ENCODE results near the gene TNXB. TPM values are rescaled to one million over a fixed set of nuclear protein-coding genes. Genes with fewer than 3 reads are reported as not detected.
"Not testable (repeated sequence)": the region's sequence is repeated elsewhere in the genome, so short reads cannot be mapped to it uniquely, and the experiment has no call there.

The TNXB gene
- total RNA-seq, 5 donors from 2014 or later (not counting 1 experiment from before 2014, with no cell fraction given) = 8.0 to 20.9 (median 15.4) TPM

GRCh38 chr6:31996385-31996784 is 112.8 kb downstream of the TNXB start:
- H3K4me3 Mint-ChIP-seq; DNase-seq; H3K36me3 Mint-ChIP-seq; H3K27ac ChIP-seq (ENCODE audit: low read length); POLR2A ChIA-PET; H3K9me3 Mint-ChIP-seq; H3K27me3 Mint-ChIP-seq; H3K4me1 ChIP-seq (ENCODE audit: control insufficient read depth in 1 of 2, extremely low read depth in 1 of 2, insufficient read depth in 2 of 2, low read length in 2 of 2); ATAC-seq (replicated peaks in 1 of 4); H3K36me3 ChIP-seq (ENCODE audit: control insufficient read depth in 2 of 2, extremely low read depth in 1 of 2, insufficient read depth in 1 of 2, low read length in 1 of 2); H3K27me3 ChIP-seq (replicated peaks in 1 of 2; ENCODE audit: control insufficient read depth in 2 of 2, extremely low read depth in 1 of 2, insufficient read depth in 2 of 2, low read length in 1 of 2); H3K27ac Mint-ChIP-seq; H3K4me1 Mint-ChIP-seq; H3K4me3 ChIP-seq (ENCODE audit: control insufficient read depth in 1 of 2, extremely low read depth in 1 of 2, low read length in 1 of 2); H3K9me3 ChIP-seq; CTCF ChIA-PET: not testable (repeated sequence)
- 70% methylated on average over 2 of the region's 6 CpGs for WGBS (ENCODE audit: insufficient coverage)

GRCh38 chr6:31994421-31994820 is 114.7 kb downstream of the TNXB start:
- H3K27me3 Mint-ChIP-seq; H3K9me3 ChIP-seq; H3K4me3 ChIP-seq (ENCODE audit: control insufficient read depth in 1 of 2, extremely low read depth in 1 of 2, low read length in 1 of 2); H3K4me1 ChIP-seq (ENCODE audit: control insufficient read depth in 1 of 2, extremely low read depth in 1 of 2, insufficient read depth in 2 of 2, low read length in 2 of 2); DNase-seq; POLR2A ChIA-PET; H3K27ac ChIP-seq (ENCODE audit: low read length); H3K27me3 ChIP-seq (replicated peaks in 1 of 2; ENCODE audit: control insufficient read depth in 2 of 2, extremely low read depth in 1 of 2, insufficient read depth in 2 of 2, low read length in 1 of 2); H3K4me1 Mint-ChIP-seq; H3K36me3 Mint-ChIP-seq; H3K36me3 ChIP-seq (ENCODE audit: control insufficient read depth in 2 of 2, extremely low read depth in 1 of 2, insufficient read depth in 1 of 2, low read length in 1 of 2); H3K9me3 Mint-ChIP-seq; CTCF ChIA-PET; H3K4me3 Mint-ChIP-seq; H3K27ac Mint-ChIP-seq; ATAC-seq (replicated peaks in 1 of 4): not testable (repeated sequence)
- no CpG with 5 or more reads among the region's 14 CpGs for WGBS (ENCODE audit: insufficient coverage)

Other genes starting within 250 kb of the TNXB start
- 10 to 100 TPM; 15.9 to 29.2 (median 19.9) TPM for gene NEU1, start 246.5 kb downstream of the TNXB start, total RNA-seq
- gene SLC44A4, start 230.3 kb downstream of the TNXB start, total RNA-seq = under 1 TPM in 3 of 5 donors, not detected in 2; 0.13 to 0.96 (median 0.57) TPM
- gene EHMT2, start 211.6 kb downstream of the TNXB start, total RNA-seq = 10 to 100 TPM; 49.1 to 83.8 (median 78.9) TPM
- gene ZBTB12, start 207.3 kb downstream of the TNXB start, total RNA-seq = 1 to 10 TPM; 1.0 to 3.5 (median 3.1) TPM
- gene C2, start 181.6 kb downstream of the TNXB start, total RNA-seq = 1 to 10 TPM; 1.3 to 5.1 (median 3.7) TPM
- 1 to 10 TPM in 3 of 5 donors, not detected in 2; 1.3 to 2.2 (median 1.8) TPM for gene CFB, start 163.2 kb downstream of the TNXB start, total RNA-seq
- 10 to 100 TPM; 47.5 to 51.0 (median 49.4) TPM for gene NELFE, start 150.4 kb downstream of the TNXB start, total RNA-seq
- gene SKIC2, start 150.2 kb downstream of the TNXB start, total RNA-seq = 100 to 1,000 TPM; 104 to 169 (median 112) TPM
- gene DXO, start 137.2 kb downstream of the TNXB start, total RNA-seq = 10 to 100 TPM; 30.2 to 53.2 (median 35.4) TPM
- 10 to 100 TPM in 1 of 5 donors, 1 to 10 TPM in 4; 3.5 to 11.6 (median 6.1) TPM for gene C4A, start 127.3 kb downstream of the TNXB start, total RNA-seq
- 1 to 10 TPM; 5.5 to 8.4 (median 7.5) TPM for gene C4B, start 94.5 kb downstream of the TNXB start, total RNA-seq
- 1 to 10 TPM in 3 of 5 donors, under 1 TPM in 2; 0.43 to 2.2 (median 1.6) TPM for gene CYP21A2, start 70.9 kb downstream of the TNXB start, total RNA-seq
- gene ATF6B, start 18.9 kb upstream of the TNXB start, total RNA-seq = 100 to 1,000 TPM; 106 to 151 (median 145) TPM
- gene FKBPL, start 20.9 kb upstream of the TNXB start, total RNA-seq = 1 to 10 TPM in 4 of 5 donors, under 1 TPM in 1; 0.83 to 3.7 (median 1.5) TPM
- gene PRRT1, start 42.6 kb upstream of the TNXB start, total RNA-seq = 1 to 10 TPM; 1.7 to 3.3 (median 2.3) TPM
- gene PPT2, start 44.8 kb upstream of the TNXB start, total RNA-seq = 10 to 100 TPM; 11.2 to 25.6 (median 19.3) TPM
- gene EGFL8, start 55.3 kb upstream of the TNXB start, total RNA-seq = 10 to 100 TPM; 13.9 to 18.9 (median 16.9) TPM
- gene AGPAT1, start 66.7 kb upstream of the TNXB start, total RNA-seq = 10 to 100 TPM; 23.5 to 34.6 (median 31.0) TPM
- 10 to 100 TPM; 23.6 to 49.3 (median 44.6) TPM for gene RNF5, start 69.1 kb upstream of the TNXB start, total RNA-seq
- gene AGER, start 74.9 kb upstream of the TNXB start, total RNA-seq = 10 to 100 TPM; 42.6 to 81.4 (median 67.7) TPM
- gene PBX2, start 80.9 kb upstream of the TNXB start, total RNA-seq = 100 to 1,000 TPM; 124 to 171 (median 148) TPM
- 100 to 1,000 TPM; 267 to 311 (median 274) TPM for gene GPSM3, start 83.3 kb upstream of the TNXB start, total RNA-seq
- 1 to 10 TPM in 3 of 5 donors, under 1 TPM in 2; 0.70 to 1.7 (median 1.1) TPM for gene NOTCH4, start 114.7 kb upstream of the TNXB start, total RNA-seq

Measured in T-cell (primary cell).